ENCODE data around the gene CCNYL1. TPM values are rescaled to one million over a fixed set of nuclear protein-coding genes. Genes with fewer than 3 reads are reported as not detected.
"Not testable (repeated sequence)": the region's sequence is repeated elsewhere in the genome, so short reads cannot be mapped to it uniquely, and the experiment has no call there.

CCNYL1 gene
- total and polyA plus RNA-seq, 2 experiments from 2014 or later, result 13.7 to 17.6 TPM

- Histone ChIP-seq H3K4me2 (no peak overlapping the region), H3K27ac (no peak overlapping the region), H2AFZ (no peak overlapping the region), H3K4me1 (ENCODE audit: insufficient read depth) (peaks cover 15% of the 10 kb centered on the region), H3K36me3 (replicated peaks; ENCODE audit: insufficient read depth, low read depth) (no peaks in the 10 kb centered on the region), H3K27me3 (no peaks in the 10 kb centered on the region), H3K9me3 (ENCODE audit: low read depth) (no peaks in the 10 kb centered on the region), H3K9me2 (replicated peaks; ENCODE audit: insufficient read depth) (no peaks in the 10 kb centered on the region), H3K79me2 (no peaks in the 10 kb centered on the region), H3K4me3 (no peak overlapping the region), H4K20me1 (ENCODE audit: insufficient read depth, poor library complexity, severe bottlenecking) (no peaks in the 10 kb centered on the region)
- TF ChIP-seq CTCF (IDR thresholded peaks at IDR 0.05; ENCODE audit: poor library complexity) (no peak), EZH2phosphoT487 (IDR thresholded peaks at IDR 0.05; ENCODE audit: low read depth, severe bottlenecking, unreplicated experiment) (no peak)
- 76% methylated on average over 7 of the region's 7 CpGs for WGBS (ENCODE audit: low lambda C conversion rate, missing lambda C conversion rate)
- no peak for DNase-seq (ENCODE audit: low spot score)
Observed at GRCh38 chr2:207750345-207750744, 38.9 kb downstream of the CCNYL1 start.

- Histone ChIP-seq H3K4me3 (no peak overlapping the region), H3K27ac (no peak overlapping the region), H2AFZ (no peak overlapping the region), H3K36me3 (replicated peaks; ENCODE audit: insufficient read depth, low read depth) (no peaks in the 10 kb centered on the region), H3K9me2 (replicated peaks; ENCODE audit: insufficient read depth) (no peaks in the 10 kb centered on the region), H3K4me2 (no peak overlapping the region), H3K27me3 (no peaks in the 10 kb centered on the region), H3K79me2 (no peaks in the 10 kb centered on the region), H4K20me1 (ENCODE audit: insufficient read depth, poor library complexity, severe bottlenecking) (no peaks in the 10 kb centered on the region), H3K9me3 (ENCODE audit: low read depth) (no peaks in the 10 kb centered on the region), H3K4me1 (ENCODE audit: insufficient read depth) (peaks cover 15% of the 10 kb centered on the region)
- no peak for TF ChIP-seq EZH2phosphoT487 (IDR thresholded peaks at IDR 0.05; ENCODE audit: low read depth, severe bottlenecking, unreplicated experiment)
- no peak for TF ChIP-seq EZH2 (IDR thresholded peaks at IDR 0.05; ENCODE audit: borderline replicate concordance)
- no peak for TF ChIP-seq CTCF (IDR thresholded peaks at IDR 0.05; ENCODE audit: poor library complexity)
- WGBS (ENCODE audit: low lambda C conversion rate, missing lambda C conversion rate), result 83% methylated on average over 2 of the region's 2 CpGs
- DNase-seq (ENCODE audit: low spot score), result no peak
Observed at GRCh38 chr2:207750876-207751275, 39.4 kb downstream of the CCNYL1 start.

GRCh38 chr2:207753688-207754087 lies 42.2 kb downstream of the CCNYL1 start:
- H3K36me3 ChIP-seq (replicated peaks; ENCODE audit: insufficient read depth, low read depth); H3K27me3 ChIP-seq; H3K27ac ChIP-seq; H3K79me2 ChIP-seq; H3K4me3 ChIP-seq; H3K4me2 ChIP-seq; H3K4me1 ChIP-seq (ENCODE audit: insufficient read depth); H3K9me2 ChIP-seq (replicated peaks; ENCODE audit: insufficient read depth); DNase-seq (ENCODE audit: low spot score); H4K20me1 ChIP-seq (ENCODE audit: insufficient read depth, poor library complexity, severe bottlenecking); H2AFZ ChIP-seq; H3K9me3 ChIP-seq (ENCODE audit: low read depth): not testable (repeated sequence)
- 92% methylated on average over 2 of the region's 2 CpGs for WGBS (ENCODE audit: low lambda C conversion rate, missing lambda C conversion rate)

- Histone ChIP-seq H3K27ac (no peak overlapping the region), H3K9me3 (ENCODE audit: low read depth) (no peaks in the 10 kb centered on the region), H3K9me2 (replicated peaks; ENCODE audit: insufficient read depth) (no peaks in the 10 kb centered on the region), H2AFZ (no peak overlapping the region), H3K36me3 (replicated peaks; ENCODE audit: insufficient read depth, low read depth) (no peaks in the 10 kb centered on the region), H3K79me2 (no peaks in the 10 kb centered on the region), H3K27me3 (no peaks in the 10 kb centered on the region), H3K4me1 (ENCODE audit: insufficient read depth) (no peaks in the 10 kb centered on the region), H3K4me2 (no peak overlapping the region), H3K4me3 (no peak overlapping the region), H4K20me1 (ENCODE audit: insufficient read depth, poor library complexity, severe bottlenecking) (no peaks in the 10 kb centered on the region)
- DNase-seq (ENCODE audit: low spot score), result no peak
- 97% methylated on average over 6 of the region's 6 CpGs for WGBS (ENCODE audit: low lambda C conversion rate, missing lambda C conversion rate)
- TF ChIP-seq EZH2 (IDR thresholded peaks at IDR 0.05; ENCODE audit: borderline replicate concordance) (no peak), EZH2phosphoT487 (IDR thresholded peaks at IDR 0.05; ENCODE audit: low read depth, severe bottlenecking, unreplicated experiment) (no peak), CTCF (IDR thresholded peaks at IDR 0.05; ENCODE audit: poor library complexity) (no peak)
Observed at GRCh38 chr2:207754498-207755383, 43.3 kb downstream of the CCNYL1 start.
